ENCODE data around the gene FGFR2. TPM values are rescaled to one million over a fixed set of nuclear protein-coding genes. Genes with fewer than 3 reads are reported as not detected.
"Not testable (repeated sequence)": the region's sequence is repeated elsewhere in the genome, so short reads cannot be mapped to it uniquely, and the experiment has no call there.

Gene FGFR2
- total RNA-seq, 2 donors from 2014 or later = 39.2 to 68.0 TPM

DNA sequence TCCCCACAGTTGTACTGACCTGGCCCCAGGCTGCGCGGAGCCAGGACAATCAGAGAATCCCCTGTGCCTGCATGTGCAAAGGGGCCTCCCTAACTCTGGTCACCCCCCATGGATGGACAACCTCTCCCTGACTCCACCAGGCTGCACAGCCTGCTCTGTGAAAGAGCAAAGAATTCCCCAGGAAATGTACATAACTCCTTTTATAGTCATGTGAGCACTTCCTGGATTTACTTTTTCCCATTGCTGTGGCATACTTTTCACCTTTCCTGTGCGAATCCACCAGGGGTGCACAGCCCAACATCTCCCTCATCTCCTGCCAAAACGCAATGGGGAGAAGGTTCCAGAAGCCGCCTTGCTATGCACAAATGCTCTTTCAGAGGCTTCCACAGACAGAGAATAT, 27.9 kb downstream of the FGFR2 start:
- no peak for DNase-seq
- intact Hi-C loops (cut with DNase I, micrococcal nuclease) = no loop called here
- peak; percentile 32 for ATAC-seq

DNA sequence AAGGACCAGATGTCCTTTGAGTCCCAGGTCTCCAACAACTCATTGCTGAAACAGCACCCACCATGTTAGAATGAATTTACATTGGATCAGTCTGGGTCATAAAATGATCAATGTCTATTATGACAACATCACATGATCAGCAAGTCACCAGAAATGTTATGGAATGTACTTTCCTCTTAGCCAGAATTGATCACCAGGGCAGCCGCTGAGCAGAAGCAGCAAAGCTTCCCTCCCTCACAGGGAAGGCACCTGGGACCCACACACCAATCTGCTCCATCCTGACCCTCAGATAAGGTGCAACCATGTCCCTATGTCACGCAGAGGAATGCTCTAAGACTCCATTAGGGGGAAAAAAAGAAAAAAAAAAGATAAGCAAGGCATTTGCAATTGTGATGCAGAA, 30.0 kb downstream of the FGFR2 start:
- intact Hi-C loops (cut with DNase I, micrococcal nuclease) = no loop called here
- DNase-seq (no peak), ATAC-seq (no peak)

- ATAC-seq = peak; percentile 75
- no peak for DNase-seq
- intact Hi-C loops (cut with DNase I, micrococcal nuclease) = no loop called here
These were observed 30.7 kb downstream of the FGFR2 start for GRCh38 chr10:121567569-121567968.

GRCh38 chr10:121566755-121567154, 31.5 kb downstream of the FGFR2 start:
- intact Hi-C loops (cut with DNase I, micrococcal nuclease) = no loop called here
- DNase-seq (no peak), ATAC-seq (no peak)

- ATAC-seq = peak; percentile 5
- no peak for DNase-seq
- intact Hi-C loops (cut with DNase I, micrococcal nuclease) = no loop called here
These were observed 38.8 kb downstream of the FGFR2 start for GRCh38 chr10:121559326-121560026.

DNA sequence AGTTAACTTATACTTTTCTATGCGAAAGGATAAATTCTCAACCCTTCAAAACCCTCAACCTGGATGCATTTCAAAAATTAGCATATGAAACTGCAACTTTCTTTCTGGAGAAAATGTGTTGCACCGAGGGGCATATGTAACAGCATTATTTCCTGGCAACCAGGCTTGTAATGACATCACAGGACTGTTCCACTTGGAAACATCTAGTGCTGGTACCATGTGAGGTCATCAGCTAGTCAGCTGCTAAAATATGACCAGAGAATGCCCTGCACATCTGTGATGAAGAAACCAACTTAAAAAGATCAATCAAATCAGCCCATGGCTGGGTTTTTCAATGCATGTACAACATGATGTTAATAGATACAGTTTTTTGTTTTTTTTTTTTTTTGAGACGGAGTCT, 40.0 kb downstream of the FGFR2 start:
- DNase-seq = no peak
- no peak for ATAC-seq

GRCh38 chr10:121556918-121557573, 41.2 kb downstream of the FGFR2 start:
- no peak for ATAC-seq
- intact Hi-C loops (cut with DNase I, micrococcal nuclease) = no loop called here
- DNase-seq = no peak

More for the DNA sequence above, 40.0 kb downstream of the FGFR2 start:
- intact Hi-C loops (cut with DNase I, micrococcal nuclease) = no loop called here

DNA sequence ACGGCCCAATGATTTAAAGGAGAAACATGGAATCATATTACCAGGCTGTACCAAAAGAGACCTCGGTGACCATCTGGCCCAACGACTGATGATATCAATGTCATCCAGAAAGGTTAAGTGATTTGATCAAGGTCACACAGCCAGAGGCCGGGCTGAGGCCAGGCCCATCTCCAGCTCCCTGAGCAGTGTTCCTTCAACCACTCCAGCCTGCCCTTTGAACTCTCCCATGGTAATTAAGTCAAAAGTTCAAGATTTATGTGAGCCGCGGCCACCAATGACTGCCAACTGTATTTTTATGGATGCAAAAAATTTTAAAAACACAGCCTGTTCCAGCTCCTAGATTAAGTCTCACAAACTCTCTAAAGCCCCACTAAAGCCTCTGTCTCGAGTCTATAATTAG, 41.8 kb downstream of the FGFR2 start:
- peak; percentile 65 for ATAC-seq
- DNase-seq = no peak
- intact Hi-C loops (cut with DNase I, micrococcal nuclease) = no loop called here

GRCh38 chr10:121554916-121555315, 43.3 kb downstream of the FGFR2 start:
- intact Hi-C loops (cut with DNase I, micrococcal nuclease); DNase-seq: not testable (repeated sequence)
- ATAC-seq = peak; percentile 48

DNA sequence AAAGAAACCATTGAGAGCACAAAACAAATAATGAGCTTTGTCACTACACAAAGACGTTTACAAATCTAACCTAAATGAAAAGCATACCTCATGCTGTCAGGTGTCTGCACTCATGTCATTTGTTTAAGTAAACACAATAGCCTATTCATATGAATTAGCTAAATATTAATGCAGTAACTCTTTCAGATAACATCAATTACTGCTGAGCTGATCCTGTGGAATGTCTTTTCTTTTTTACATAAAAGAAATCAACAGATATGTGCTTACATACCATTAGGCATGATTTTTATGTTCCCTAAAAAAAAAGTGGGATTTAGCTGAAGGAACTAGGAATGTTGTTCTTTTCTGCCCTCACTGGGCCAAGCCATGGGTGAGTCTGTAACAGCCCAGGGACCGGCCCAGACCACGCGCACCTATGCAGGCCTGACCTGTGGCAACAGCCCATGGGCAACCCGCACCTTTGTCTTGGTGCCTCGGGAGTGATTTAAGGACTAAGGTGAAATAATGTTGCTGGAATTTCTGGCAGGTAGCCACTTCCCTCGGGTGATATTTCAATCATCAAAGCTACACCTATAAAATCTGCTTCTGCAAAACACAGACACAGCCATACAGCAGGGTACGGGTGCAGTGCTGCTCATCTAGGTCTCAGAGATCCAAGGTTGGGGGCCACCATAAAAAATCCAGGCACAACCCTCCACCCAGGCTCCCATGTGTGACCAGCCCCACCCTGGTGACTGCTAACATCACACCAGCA, 44.6 kb downstream of the FGFR2 start:
- ATAC-seq (peak; percentile 68), DNase-seq (peak; percentile 22 to 36)
- intact Hi-C loops (cut with DNase I, micrococcal nuclease) = no loop called here

DNA sequence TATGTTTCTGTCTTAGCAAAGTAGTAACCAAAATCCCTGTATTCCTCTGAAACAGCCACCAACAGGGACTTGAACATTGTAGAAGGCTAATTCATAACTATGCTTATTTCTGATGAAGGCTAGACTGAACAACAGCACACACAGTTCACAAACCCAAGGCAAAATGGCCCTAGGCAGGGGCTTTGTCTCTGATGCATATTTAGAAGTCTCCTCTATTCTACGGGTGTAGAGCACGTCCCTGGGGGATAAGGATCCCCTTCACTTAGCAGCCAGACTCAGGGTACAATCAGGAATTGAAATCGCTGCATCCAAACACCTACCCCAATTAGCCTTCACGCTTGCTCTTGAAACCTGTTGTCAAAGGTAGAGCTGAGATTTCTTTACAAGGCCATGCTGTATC, 45.5 kb downstream of the FGFR2 start:
- DNase-seq = no peak
- intact Hi-C loops (cut with DNase I, micrococcal nuclease) = no loop called here
- no peak for ATAC-seq

DNA sequence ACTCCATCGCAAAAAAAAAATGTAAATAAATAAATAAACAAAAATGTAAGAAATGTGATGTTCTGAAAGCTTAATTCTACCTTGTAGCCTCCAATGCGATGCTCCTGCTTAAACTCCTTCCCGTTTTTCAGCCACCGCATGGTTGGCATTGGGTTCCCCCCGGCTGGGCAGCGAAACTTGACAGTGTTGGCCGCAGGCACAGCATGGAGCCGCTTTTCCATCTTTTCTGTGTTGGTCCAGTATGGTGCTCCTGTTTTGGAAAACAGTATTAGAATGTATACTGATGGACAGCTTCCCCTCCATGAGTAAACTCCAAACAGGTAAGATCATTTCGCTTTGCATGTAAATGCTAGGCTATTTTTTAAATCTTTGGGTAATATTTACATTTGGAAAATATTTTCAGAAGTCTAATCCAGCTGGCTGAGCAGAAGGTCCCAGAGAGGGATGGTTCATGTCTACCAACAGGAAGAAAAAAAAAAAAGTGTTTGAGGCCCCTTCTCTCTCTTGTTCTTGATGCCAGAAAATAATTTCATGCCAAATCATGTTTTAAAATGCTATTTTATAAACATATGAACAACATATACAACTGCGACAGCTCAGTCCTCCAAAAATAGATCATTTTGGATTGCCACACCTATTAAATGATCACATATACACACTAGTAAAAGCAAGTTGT, 46.9 kb downstream of the FGFR2 start:
- DNase-seq (no peak), ATAC-seq (no peak)
- intact Hi-C loops (cut with DNase I, micrococcal nuclease) = no loop called here

GRCh38 chr10:121544301-121544869, 53.9 kb downstream of the FGFR2 start:
- no peak for DNase-seq
- intact Hi-C loops (cut with DNase I, micrococcal nuclease) = no loop called here
- ATAC-seq = no peak

- DNase-seq (peak in 1 of 2 donors; percentile 10), ATAC-seq (peak; percentile 76)
- intact Hi-C loops (cut with DNase I, micrococcal nuclease) = no loop called here
These were observed 54.7 kb downstream of the FGFR2 start for GRCh38 chr10:121543545-121543944.

DNA sequence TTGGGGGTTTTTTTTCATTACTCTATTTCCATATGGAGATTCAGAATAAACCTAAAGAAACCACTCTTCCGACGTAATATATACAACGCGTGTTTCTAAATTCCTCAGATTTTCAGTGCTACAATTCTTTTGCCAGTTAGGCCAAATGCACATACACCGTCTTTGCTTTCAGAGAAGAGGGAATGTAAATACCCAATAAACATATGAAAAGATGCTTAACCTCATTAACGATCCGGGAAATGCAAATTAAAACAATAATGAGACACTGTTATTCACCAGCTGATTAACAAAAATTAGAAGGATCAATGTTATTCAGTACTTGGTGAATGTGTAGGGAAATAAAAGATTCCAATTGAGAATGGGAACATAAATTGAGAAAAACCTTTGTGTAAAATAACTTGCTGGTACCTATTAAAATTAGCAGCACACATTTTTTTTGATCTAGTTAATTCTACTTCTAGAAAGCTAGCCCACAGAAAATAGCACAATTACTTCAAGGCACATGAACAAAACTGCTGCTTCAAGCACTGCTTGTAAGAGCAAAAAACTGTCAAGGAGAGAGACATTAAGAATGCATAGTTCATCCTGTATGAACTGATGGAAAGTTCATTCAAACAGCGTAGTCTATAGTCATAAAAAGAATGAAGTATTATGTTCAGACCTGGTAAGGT, 56.7 kb downstream of the FGFR2 start:
- ATAC-seq = no peak
- intact Hi-C loops (cut with DNase I, micrococcal nuclease) = no loop called here

DNA sequence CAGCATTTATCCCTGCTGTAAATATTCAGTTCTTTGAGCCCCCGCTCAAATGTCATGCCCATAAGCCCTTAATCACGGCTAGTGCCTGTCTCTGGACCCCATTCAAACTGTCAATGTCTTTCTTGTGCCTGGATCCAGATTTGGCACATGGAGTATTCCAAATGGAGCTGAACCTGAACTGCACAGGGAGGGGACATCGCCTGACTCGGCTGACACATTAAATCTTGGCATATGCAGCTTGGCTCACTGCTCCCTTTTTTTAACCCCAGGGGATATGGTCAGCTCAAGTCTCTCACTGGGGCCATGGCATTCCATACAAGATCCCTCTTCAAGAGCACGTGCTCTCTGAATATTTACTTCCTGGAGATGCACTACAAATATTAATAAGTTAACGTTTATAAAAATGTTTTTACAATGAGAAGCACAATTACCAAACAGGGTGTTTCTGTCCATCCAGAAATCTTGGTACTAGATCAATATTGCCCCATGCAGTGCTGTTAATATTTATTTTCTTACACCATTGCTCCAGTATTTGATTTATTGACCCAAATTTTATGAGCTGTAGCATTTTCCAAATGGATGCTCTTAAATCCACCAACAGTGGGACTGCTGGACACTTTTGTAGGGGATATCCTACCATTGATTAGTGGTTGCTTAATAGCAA, 57.4 kb downstream of the FGFR2 start:
- ATAC-seq (no peak), DNase-seq (no peak)
- intact Hi-C loops (cut with DNase I, micrococcal nuclease) = no loop called here

More for the DNA sequence above, 56.7 kb downstream of the FGFR2 start:
- no peak for DNase-seq

GRCh38 chr10:121539786-121540185, 58.5 kb downstream of the FGFR2 start:
- ATAC-seq (no peak), DNase-seq (no peak)
- intact Hi-C loops (cut with DNase I, micrococcal nuclease) = no loop called here

- ATAC-seq (no peak), DNase-seq (no peak)
- intact Hi-C loops (cut with DNase I, micrococcal nuclease) = no loop called here
These were observed 61.8 kb downstream of the FGFR2 start for GRCh38 chr10:121536310-121536913.
